ENCODE measurements around the gene FGD6. TPM values are rescaled to one million over a fixed set of nuclear protein-coding genes. Genes with fewer than 3 reads are reported as not detected.

The FGD6 gene
- total RNA-seq, 4 donors from 2014 or later, result 25.0 to 37.0 (median 32.1) TPM

DNA sequence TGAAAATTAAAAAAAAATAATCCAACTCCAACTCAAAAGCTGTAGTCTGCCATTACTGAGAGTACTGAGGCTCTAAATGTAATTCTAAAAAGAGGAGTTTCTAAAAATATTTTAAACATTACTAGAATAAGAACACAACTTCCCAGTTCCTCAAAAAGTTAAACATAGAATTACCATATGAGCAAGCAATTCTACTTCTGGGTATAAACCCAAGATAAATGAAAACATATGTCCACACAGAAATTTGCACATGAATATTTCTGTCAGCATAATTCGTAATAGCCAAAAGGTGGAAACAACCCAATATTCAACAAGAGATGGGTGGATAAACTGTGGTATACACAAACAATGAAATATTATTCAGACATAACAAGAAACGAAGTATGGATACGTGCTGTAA is 128.9 kb downstream of the FGD6 start:
- intact Hi-C loops (cut with DNase I; ENCODE audit: low total_unique reads) (no loop called here), in situ Hi-C loops (cut with MboI; ENCODE audit: low pct_ligation_motif_present in 1 of 4, low pct_unique_long_range_greater_than_20kb in 1 of 4, low sequenced_read_pairs in 3 of 4) (no loop called here)
- no peaks in the 10 kb centered on the region for H3K27me3 ChIP-seq
- peaks cover 7 to 24% (median 17%) of the 10 kb centered on the region in 4 donors for H3K4me1 ChIP-seq
- peaks cover 0 to 6% (median 0%) of the 10 kb centered on the region in 4 donors for H3K36me3 ChIP-seq
- H3K27ac ChIP-seq, result no peak overlapping the region
- no peak overlapping the region for H3K4me3 ChIP-seq
- no peak for DNase-seq
- no peaks in the 10 kb centered on the region for H3K9me3 ChIP-seq
- TF ChIP-seq POLR2AphosphoS5 (IDR thresholded peaks at IDR 0.05), result no peak
- no peak for TF ChIP-seq POLR2A (IDR thresholded peaks at IDR 0.05)
- no peak for TF ChIP-seq CTCF (IDR thresholded peaks at IDR 0.05)
- TF ChIP-seq EP300 (IDR thresholded peaks at IDR 0.05; ENCODE audit: low read depth), result no peak
- 75 to 97% methylated on average over 3 of the region's 3 CpGs for WGBS, 2 donors (ENCODE audit: low coverage in 1 of 2)

GRCh38 chr12:95085612-95086011 is 131.7 kb downstream of the FGD6 start:
- in situ Hi-C loops (cut with MboI; ENCODE audit: low pct_ligation_motif_present in 1 of 4, low pct_unique_long_range_greater_than_20kb in 1 of 4, low sequenced_read_pairs in 3 of 4), result no loop called here
- intact Hi-C loops (cut with DNase I; ENCODE audit: low total_unique reads), result no loop called here
- Histone ChIP-seq H3K4me1 (peaks cover 8 to 27% (median 20%) of the 10 kb centered on the region in 4 donors), H3K4me3 (no peak overlapping the region), H3K36me3 (no peaks in the 10 kb centered on the region), H3K27ac (no peak overlapping the region), H3K27me3 (no peaks in the 10 kb centered on the region), H3K9me3 (no peaks in the 10 kb centered on the region)
- TF ChIP-seq EP300 (IDR thresholded peaks at IDR 0.05; ENCODE audit: low read depth) (no peak), POLR2AphosphoS5 (IDR thresholded peaks at IDR 0.05) (no peak), CTCF (IDR thresholded peaks at IDR 0.05) (no peak), POLR2A (IDR thresholded peaks at IDR 0.05) (no peak)
- no peak for DNase-seq

DNA sequence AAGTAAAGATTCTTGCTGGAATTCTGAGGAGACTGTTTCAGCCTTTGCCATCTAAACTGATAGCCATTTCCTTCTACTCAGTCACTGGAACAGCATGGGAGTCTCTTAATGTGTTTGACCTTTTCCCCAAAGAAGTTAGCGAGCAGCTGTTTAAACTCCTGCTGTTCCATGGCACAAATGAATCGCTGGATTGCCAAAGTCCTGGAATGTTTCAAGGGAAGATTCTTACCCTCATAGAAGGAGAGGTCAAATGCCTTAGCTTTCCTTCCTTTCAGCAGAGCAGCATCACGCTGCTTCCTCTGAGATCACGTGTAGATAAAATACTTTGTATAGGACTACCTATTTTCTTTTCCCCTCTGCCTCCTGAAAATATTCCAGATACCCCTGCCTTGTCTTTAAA is 133.3 kb downstream of the FGD6 start:
- Histone ChIP-seq H3K27ac (peak overlapping the region; percentile 36 to 70 (median 64)), H3K4me3 (no peak overlapping the region), H3K9me3 (no peaks in the 10 kb centered on the region), H3K4me1 (peaks cover 8 to 27% (median 20%) of the 10 kb centered on the region in 4 donors), H3K36me3 (no peaks in the 10 kb centered on the region), H3K27me3 (no peaks in the 10 kb centered on the region)
- intact Hi-C loops (cut with DNase I; ENCODE audit: low total_unique reads), result no loop called here
- in situ Hi-C loops (cut with MboI; ENCODE audit: low pct_ligation_motif_present in 1 of 4, low pct_unique_long_range_greater_than_20kb in 1 of 4, low sequenced_read_pairs in 3 of 4), result no loop called here
- no peak for TF ChIP-seq CTCF (IDR thresholded peaks at IDR 0.05)
- peak; percentile 37 for TF ChIP-seq EP300 (IDR thresholded peaks at IDR 0.05; ENCODE audit: low read depth)
- peak; percentile 53 to 83 (median 77) for TF ChIP-seq POLR2AphosphoS5 (IDR thresholded peaks at IDR 0.05)
- no peak for TF ChIP-seq POLR2A (IDR thresholded peaks at IDR 0.05)
- no peak for DNase-seq
- WGBS, 2 donors (ENCODE audit: low coverage in 1 of 2), result 0 to 33% methylated on average over 1 to 4 of the region's 4 CpGs

DNA sequence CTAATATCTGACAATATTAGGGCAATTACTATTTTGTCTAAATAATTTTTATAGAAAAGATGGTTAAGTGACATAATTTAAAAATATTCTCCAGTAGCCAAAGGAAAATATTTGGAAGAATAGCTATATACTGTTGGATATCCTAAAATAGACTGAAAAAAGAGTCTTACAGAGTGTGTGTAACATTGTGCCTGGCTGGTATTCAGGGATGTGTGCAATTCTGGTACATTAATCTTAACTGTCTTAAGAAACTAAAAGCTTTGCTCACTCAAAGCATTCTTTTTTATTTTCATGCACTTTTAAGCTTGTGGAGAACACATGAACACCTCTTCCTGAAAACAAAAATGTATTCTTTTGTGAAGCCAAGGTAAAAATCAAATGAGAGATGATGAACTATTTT is 133.8 kb downstream of the FGD6 start:
- Histone ChIP-seq H3K27ac (peak overlapping the region; percentile 36 to 70 (median 64)), H3K4me3 (no peak overlapping the region), H3K9me3 (no peaks in the 10 kb centered on the region), H3K4me1 (peaks cover 8 to 27% (median 20%) of the 10 kb centered on the region in 4 donors), H3K36me3 (no peaks in the 10 kb centered on the region), H3K27me3 (no peaks in the 10 kb centered on the region)
- DNase-seq, result no peak
- TF ChIP-seq POLR2AphosphoS5 (IDR thresholded peaks at IDR 0.05), result no peak
- no peak for TF ChIP-seq CTCF (IDR thresholded peaks at IDR 0.05)
- no peak for TF ChIP-seq POLR2A (IDR thresholded peaks at IDR 0.05)
- no peak for TF ChIP-seq EP300 (IDR thresholded peaks at IDR 0.05; ENCODE audit: low read depth)
- intact Hi-C loops (cut with DNase I; ENCODE audit: low total_unique reads), result no loop called here
- in situ Hi-C loops (cut with MboI; ENCODE audit: low pct_ligation_motif_present in 1 of 4, low pct_unique_long_range_greater_than_20kb in 1 of 4, low sequenced_read_pairs in 3 of 4), result no loop called here

Data from transverse colon (tissue), 4 donors.